Mucosa of rectum (tissue), 2 donors: ENCODE measurements around the gene MEAF6.
A peak's percentile ranks its signal among the peaks of the same experiment; 100 is the strongest.

Experiments used
- H3K27ac ChIP-seq, 2 donors: one replicate each; pipeline ENCODE4 v1.7.0; 2013; ENCODE audit warnings: inconsistent platforms in 2 of 2, low read depth in 2 of 2, low read length in 2 of 2
- H3K27me3 ChIP-seq, 2 donors: one replicate each; pipeline ENCODE4 v1.7.0; 2013; ENCODE audit warnings: low read length in 2 of 2; ENCODE audit not compliant: control insufficient read depth in 2 of 2, insufficient read depth in 2 of 2
- H3K36me3 ChIP-seq, 2 donors: one replicate each; pipeline ENCODE4 v1.7.0; 2013; ENCODE audit warnings: low read length in 2 of 2; ENCODE audit not compliant: control insufficient read depth in 2 of 2, insufficient read depth in 2 of 2
- H3K4me1 ChIP-seq, 2 donors: one replicate each; pipeline ENCODE4 v1.7.0; 2013; ENCODE audit warnings: low read length in 2 of 2, mild to moderate bottlenecking in 1 of 2; ENCODE audit not compliant: control insufficient read depth in 2 of 2, insufficient read depth in 2 of 2
- H3K4me3 ChIP-seq, 2 donors: one replicate each; pipeline ENCODE4 v1.7.0; 2013; ENCODE audit warnings: low read length in 2 of 2
- H3K9ac ChIP-seq, 2 donors: one replicate each; pipeline ENCODE4 v1.7.0; 2013; ENCODE audit warnings: low read length in 2 of 2, low read depth in 1 of 2, mild to moderate bottlenecking in 1 of 2
- H3K9me3 ChIP-seq, 2 donors: one replicate each; pipeline ENCODE4 v1.7.0; 2013; ENCODE audit warnings: low read length in 2 of 2; ENCODE audit not compliant: control insufficient read depth in 2 of 2
- donor health status: healthy.
- donor health status: Normal muscosa, but diverticular disease.

The MEAF6 gene

GRCh38 chr1:37474046-37474696 is 40.4 kb downstream of the MEAF6 start, which contains the start of gene ZC3H12A:
Gene ZC3H12A, plus strand, starts transcription at chr1:37474580. Its CDS starts 917 bp downstream, at chr1:37475497.
- Histone ChIP-seq H3K4me3 (peak within 1 kb of the TSS; percentile 89 to 97), H3K36me3 (peaks cover 18 to 21% of the 10 kb centered on the region in 2 donors), H3K9ac (peak within 1 kb of the TSS; percentile 95 to 99), H3K9me3 (no peaks in the 10 kb centered on the region), H3K4me1 (peaks cover 60 to 67% of the 10 kb centered on the region in 2 donors), H3K27me3 (no peaks in the 10 kb centered on the region), H3K27ac (peak within 1 kb of the TSS; percentile 96 to 98)

GRCh38 chr1:37473431-37474045 is 41.0 kb downstream of the MEAF6 start:
- Histone ChIP-seq H3K27ac (peak overlapping the region; percentile 96 to 98), H3K9me3 (no peaks in the 10 kb centered on the region), H3K36me3 (peaks cover 17 to 18% of the 10 kb centered on the region in 2 donors), H3K27me3 (no peaks in the 10 kb centered on the region), H3K4me1 (peaks cover 54 to 61% of the 10 kb centered on the region in 2 donors), H3K9ac (peak overlapping the region; percentile 95 to 99), H3K4me3 (peak overlapping the region; percentile 89 to 97)

GRCh38 chr1:37472994-37473393 is 41.6 kb downstream of the MEAF6 start:
- Histone ChIP-seq H3K9me3 (no peaks in the 10 kb centered on the region), H3K4me1 (peaks cover 48 to 56% of the 10 kb centered on the region in 2 donors), H3K36me3 (peaks cover 12 to 13% of the 10 kb centered on the region in 2 donors), H3K4me3 (peak overlapping the region in 1 of 2 donors; percentile 97), H3K9ac (no peak overlapping the region), H3K27me3 (no peaks in the 10 kb centered on the region), H3K27ac (peak overlapping the region in 1 of 2 donors; percentile 98)

- Histone ChIP-seq H3K4me1 (peaks cover 41 to 48% of the 10 kb centered on the region in 2 donors), H3K4me3 (peak overlapping the region in 1 of 2 donors; percentile 16), H3K27me3 (no peaks in the 10 kb centered on the region), H3K36me3 (peaks cover 8 to 9% of the 10 kb centered on the region in 2 donors), H3K27ac (peak overlapping the region; percentile 69 to 77), H3K9me3 (no peaks in the 10 kb centered on the region), H3K9ac (peak overlapping the region in 1 of 2 donors; percentile 21)
Measured at GRCh38 chr1:37472281-37472680, 42.3 kb downstream of the MEAF6 start.

GRCh38 chr1:37471345-37472231 is 43.0 kb downstream of the MEAF6 start:
- H3K36me3 ChIP-seq = peaks cover 8 to 9% of the 10 kb centered on the region in 2 donors
- peak overlapping the region; percentile 69 to 77 for H3K27ac ChIP-seq
- peak overlapping the region; percentile 52 to 66 for H3K9ac ChIP-seq
- peaks cover 34 to 41% of the 10 kb centered on the region in 2 donors for H3K4me1 ChIP-seq
- H3K27me3 ChIP-seq = no peaks in the 10 kb centered on the region
- peak overlapping the region; percentile 31 to 64 for H3K4me3 ChIP-seq
- H3K9me3 ChIP-seq = no peaks in the 10 kb centered on the region

GRCh38 chr1:37469386-37469785 is 45.2 kb downstream of the MEAF6 start:
- peaks cover 19 to 25% of the 10 kb centered on the region in 2 donors for H3K4me1 ChIP-seq
- no peaks in the 10 kb centered on the region for H3K9me3 ChIP-seq
- no peak overlapping the region for H3K9ac ChIP-seq
- no peaks in the 10 kb centered on the region for H3K36me3 ChIP-seq
- H3K4me3 ChIP-seq = no peak overlapping the region
- no peak overlapping the region for H3K27ac ChIP-seq
- no peaks in the 10 kb centered on the region for H3K27me3 ChIP-seq

GRCh38 chr1:37468037-37468436 is 46.5 kb downstream of the MEAF6 start:
- Histone ChIP-seq H3K27me3 (no peaks in the 10 kb centered on the region), H3K9me3 (no peaks in the 10 kb centered on the region), H3K36me3 (no peaks in the 10 kb centered on the region), H3K27ac (no peak overlapping the region), H3K4me1 (peaks cover 9 to 16% of the 10 kb centered on the region in 2 donors), H3K9ac (no peak overlapping the region), H3K4me3 (no peak overlapping the region)

- Histone ChIP-seq H3K27ac (no peak overlapping the region), H3K4me1 (no peaks in the 10 kb centered on the region), H3K36me3 (no peaks in the 10 kb centered on the region), H3K9me3 (no peaks in the 10 kb centered on the region), H3K27me3 (no peaks in the 10 kb centered on the region), H3K4me3 (no peak overlapping the region), H3K9ac (no peak overlapping the region)
Measured at GRCh38 chr1:37465593-37466517, 48.7 kb downstream of the MEAF6 start.

- no peak overlapping the region for H3K4me3 ChIP-seq
- no peaks in the 10 kb centered on the region for H3K9me3 ChIP-seq
- H3K27me3 ChIP-seq = no peaks in the 10 kb centered on the region
- no peaks in the 10 kb centered on the region for H3K36me3 ChIP-seq
- no peak overlapping the region for H3K9ac ChIP-seq
- H3K27ac ChIP-seq = no peak overlapping the region
- no peaks in the 10 kb centered on the region for H3K4me1 ChIP-seq
Measured at GRCh38 chr1:37464443-37464842, 50.1 kb downstream of the MEAF6 start.
